ENCODE results near the gene RAMAC.
A peak's percentile ranks its signal among the peaks of the same experiment; 100 is the strongest.
"Not testable (repeated sequence)": the region's sequence is repeated elsewhere in the genome, so short reads cannot be mapped to it uniquely, and the experiment has no call there.

RAMAC gene

DNA sequence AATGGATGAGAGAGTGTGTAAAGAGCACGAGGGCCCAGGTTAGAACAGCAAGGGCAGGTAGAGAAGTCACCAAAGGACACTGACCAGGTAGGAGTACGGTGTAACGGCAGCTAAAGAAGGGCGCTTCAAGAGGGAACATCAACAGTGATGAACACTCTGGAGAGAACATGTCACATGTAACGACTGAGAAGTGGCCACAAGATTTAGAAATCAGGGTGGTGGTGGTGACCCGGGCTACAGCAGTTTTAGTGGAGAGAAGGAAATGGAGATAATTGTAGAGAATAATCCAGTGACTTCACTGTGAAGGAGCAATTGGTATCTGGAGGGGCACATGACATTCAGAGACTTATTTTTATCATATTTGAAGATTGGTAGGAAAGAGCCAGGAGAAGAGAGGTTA, 26.6 kb downstream of the RAMAC start:
- Histone ChIP-seq H3K4me1 (ENCODE audit: control insufficient read depth, insufficient read depth, low read length, unreplicated experiment) (peaks cover 25% of the 10 kb centered on the region), H3K36me3 (ENCODE audit: insufficient read depth, low read length) (peaks cover 18% of the 10 kb centered on the region), H3K27me3 (ENCODE audit: insufficient read depth, low read length) (no peaks in the 10 kb centered on the region), H3K4me3 (ENCODE audit: low read depth, low read length) (peak overlapping the region; percentile 84), H2AFZ (ENCODE audit: low read length, unreplicated experiment) (no peak overlapping the region), H3K27ac (ENCODE audit: low read depth, low read length) (no peak overlapping the region), H3K79me2 (ENCODE audit: control insufficient read depth, insufficient read depth, low read length, unreplicated experiment) (peaks cover 21% of the 10 kb centered on the region)

DNA sequence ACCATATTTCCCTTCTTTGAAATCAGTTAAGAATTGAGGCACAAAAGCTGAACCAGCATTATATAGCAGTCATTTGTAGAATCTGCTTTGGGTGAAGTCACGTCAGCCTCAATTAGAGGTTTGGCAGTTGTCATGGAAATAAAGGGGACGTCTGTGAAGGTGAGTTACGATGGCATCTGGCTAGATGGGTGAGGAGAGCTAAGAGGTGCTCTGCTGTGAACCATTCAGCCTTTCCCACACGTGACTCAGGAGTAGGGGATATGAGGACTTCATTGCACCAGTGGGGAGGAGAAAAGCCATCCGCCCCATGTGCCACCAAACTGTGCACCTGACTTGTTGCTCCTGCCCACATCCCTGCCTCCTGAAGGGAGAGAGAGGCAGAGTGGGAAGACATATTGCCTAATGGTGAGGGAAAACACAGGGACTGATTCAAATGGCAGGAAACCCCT, 28.2 kb downstream of the RAMAC start:
- Histone ChIP-seq H3K4me1 (ENCODE audit: control insufficient read depth, insufficient read depth, low read length, unreplicated experiment) (peaks cover 25% of the 10 kb centered on the region), H3K27me3 (ENCODE audit: insufficient read depth, low read length) (no peaks in the 10 kb centered on the region), H3K36me3 (ENCODE audit: insufficient read depth, low read length) (peaks cover 17% of the 10 kb centered on the region), H2AFZ (ENCODE audit: low read length, unreplicated experiment) (no peak overlapping the region), H3K79me2 (ENCODE audit: control insufficient read depth, insufficient read depth, low read length, unreplicated experiment) (peaks cover 21% of the 10 kb centered on the region), H3K27ac (ENCODE audit: low read depth, low read length) (no peak overlapping the region), H3K4me3 (ENCODE audit: low read depth, low read length) (no peak overlapping the region)

DNA sequence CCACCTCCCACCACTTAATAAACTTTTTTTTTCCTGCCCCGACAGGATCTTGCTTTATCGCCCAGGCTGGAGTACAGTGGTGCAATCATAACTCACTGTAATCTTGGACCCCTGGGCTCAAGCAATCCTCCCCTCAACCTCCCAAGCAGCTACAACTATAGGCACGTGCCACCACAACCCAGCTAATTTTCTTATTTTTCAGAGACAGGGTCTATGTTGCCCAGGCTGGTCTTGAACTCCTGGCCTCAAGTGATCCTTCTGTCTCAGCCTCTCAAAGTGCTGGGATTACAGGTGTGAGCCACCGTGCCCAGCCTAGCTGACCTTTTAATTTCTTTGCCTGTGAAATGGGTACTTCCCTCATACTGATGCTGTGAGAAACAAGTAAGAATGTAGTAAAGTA, 29.4 kb downstream of the RAMAC start:
- Histone ChIP-seq H3K4me3 (ENCODE audit: low read depth, low read length) (no peak overlapping the region), H2AFZ (ENCODE audit: low read length, unreplicated experiment) (no peak overlapping the region), H3K36me3 (ENCODE audit: insufficient read depth, low read length) (peaks cover 15% of the 10 kb centered on the region), H3K27ac (ENCODE audit: low read depth, low read length) (no peak overlapping the region), H3K27me3 (ENCODE audit: insufficient read depth, low read length) (no peaks in the 10 kb centered on the region), H3K79me2 (ENCODE audit: control insufficient read depth, insufficient read depth, low read length, unreplicated experiment) (peaks cover 9% of the 10 kb centered on the region), H3K4me1 (ENCODE audit: control insufficient read depth, insufficient read depth, low read length, unreplicated experiment) (peaks cover 16% of the 10 kb centered on the region)

DNA sequence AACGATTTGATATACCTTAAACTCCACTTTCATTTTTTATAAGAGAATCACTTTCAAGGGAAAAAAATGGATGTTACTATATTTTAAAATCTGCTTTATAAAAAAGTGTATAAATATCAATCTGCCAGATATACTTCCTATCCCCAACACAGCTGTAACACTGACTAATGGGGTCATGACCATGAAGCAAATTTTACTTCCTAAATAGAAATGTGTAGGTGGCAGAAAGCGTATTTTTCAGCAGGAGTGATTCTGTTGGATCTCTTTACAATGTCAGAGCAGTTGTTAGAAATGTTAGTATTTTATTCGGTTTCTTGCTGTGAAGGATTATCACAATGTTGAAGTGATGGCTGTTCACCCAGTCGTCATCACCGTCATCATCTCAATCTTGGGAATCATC, 30.9 kb downstream of the RAMAC start:
- no peak overlapping the region for H3K4me3 ChIP-seq (ENCODE audit: low read depth, low read length)
- H3K36me3 ChIP-seq (ENCODE audit: insufficient read depth, low read length), result peaks cover 22% of the 10 kb centered on the region
- H3K27me3 ChIP-seq (ENCODE audit: insufficient read depth, low read length), result no peaks in the 10 kb centered on the region
- H3K4me1 ChIP-seq (ENCODE audit: control insufficient read depth, insufficient read depth, low read length, unreplicated experiment), result peaks cover 13% of the 10 kb centered on the region
- no peak overlapping the region for H3K27ac ChIP-seq (ENCODE audit: low read depth, low read length)
- H2AFZ ChIP-seq (ENCODE audit: low read length, unreplicated experiment), result no peak overlapping the region
- H3K79me2 ChIP-seq (ENCODE audit: control insufficient read depth, insufficient read depth, low read length, unreplicated experiment), result no peaks in the 10 kb centered on the region

DNA sequence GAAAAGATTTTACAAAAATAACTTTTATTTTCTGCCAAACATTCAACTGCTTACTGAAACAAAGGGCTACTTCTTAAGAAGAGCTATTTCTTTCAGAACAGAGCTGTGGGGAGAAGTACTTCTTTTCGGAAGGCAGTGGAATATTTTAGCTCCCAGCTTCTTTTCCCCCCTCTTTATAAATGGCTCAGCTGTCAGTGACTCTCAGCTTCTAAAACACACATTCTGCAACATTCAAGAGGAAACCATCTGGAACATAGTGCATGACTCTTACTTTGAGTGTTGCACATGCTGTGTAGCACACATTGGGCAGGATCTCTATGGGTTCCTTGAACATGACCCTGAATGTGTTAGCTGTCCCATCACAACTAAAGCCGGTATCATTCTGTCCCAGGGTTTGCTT, 32.4 kb downstream of the RAMAC start:
- Histone ChIP-seq H2AFZ (ENCODE audit: low read length, unreplicated experiment) (no peak overlapping the region), H3K27me3 (ENCODE audit: insufficient read depth, low read length) (no peaks in the 10 kb centered on the region), H3K79me2 (ENCODE audit: control insufficient read depth, insufficient read depth, low read length, unreplicated experiment) (no peaks in the 10 kb centered on the region), H3K4me3 (ENCODE audit: low read depth, low read length) (no peak overlapping the region), H3K27ac (ENCODE audit: low read depth, low read length) (no peak overlapping the region), H3K36me3 (ENCODE audit: insufficient read depth, low read length) (peaks cover 22% of the 10 kb centered on the region), H3K4me1 (ENCODE audit: control insufficient read depth, insufficient read depth, low read length, unreplicated experiment) (peaks cover 4% of the 10 kb centered on the region)

DNA sequence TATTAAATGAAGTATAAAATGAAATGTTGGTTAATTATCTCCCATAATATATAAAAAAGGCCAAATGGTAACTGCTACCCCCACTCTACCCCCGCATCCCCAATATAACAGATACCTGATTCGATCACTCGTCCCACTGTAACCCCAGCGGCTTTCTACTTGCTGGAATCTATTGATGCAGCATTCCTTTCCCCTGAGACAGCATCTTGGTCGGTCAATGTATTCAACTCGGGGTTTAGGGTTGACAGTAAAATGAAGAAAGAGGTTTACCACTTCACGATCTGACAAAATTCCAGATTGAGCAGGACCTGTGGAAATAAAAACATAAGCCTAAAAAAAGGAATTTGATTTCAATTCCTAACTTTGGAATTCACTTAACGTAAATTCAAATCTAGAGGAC, 44.0 kb downstream of the RAMAC start:
- Histone ChIP-seq H3K36me3 (ENCODE audit: insufficient read depth, low read length) (peaks cover 32% of the 10 kb centered on the region), H3K79me2 (ENCODE audit: control insufficient read depth, insufficient read depth, low read length, unreplicated experiment) (peaks cover 44% of the 10 kb centered on the region), H3K27me3 (ENCODE audit: insufficient read depth, low read length) (no peaks in the 10 kb centered on the region), H3K4me1 (ENCODE audit: control insufficient read depth, insufficient read depth, low read length, unreplicated experiment) (no peaks in the 10 kb centered on the region), H3K27ac (ENCODE audit: low read depth, low read length) (no peak overlapping the region), H3K4me3 (ENCODE audit: low read depth, low read length) (no peak overlapping the region), H2AFZ (ENCODE audit: low read length, unreplicated experiment) (no peak overlapping the region)

DNA sequence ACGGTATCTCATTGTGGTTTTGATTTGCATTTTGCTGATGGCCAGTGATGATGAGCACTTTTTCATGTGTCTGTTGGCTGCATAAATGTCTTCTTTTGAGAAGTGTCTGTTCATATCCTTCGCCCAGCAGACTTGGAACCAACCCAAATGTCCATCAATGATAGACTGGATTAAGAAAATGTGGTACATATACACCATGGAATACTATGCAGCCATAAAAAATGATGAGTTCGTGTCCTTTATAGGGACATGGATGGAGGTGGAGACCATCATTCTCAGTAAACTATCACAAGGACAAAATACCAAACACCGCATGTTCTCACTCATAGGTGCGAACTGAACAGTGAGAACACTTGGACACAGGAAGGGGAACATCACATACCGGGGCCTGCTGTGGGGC, 45.2 kb downstream of the RAMAC start:
- not testable (repeated sequence) for H3K27me3 ChIP-seq (ENCODE audit: insufficient read depth, low read length); H2AFZ ChIP-seq (ENCODE audit: low read length, unreplicated experiment); H3K4me1 ChIP-seq (ENCODE audit: control insufficient read depth, insufficient read depth, low read length, unreplicated experiment); H3K4me3 ChIP-seq (ENCODE audit: low read depth, low read length); H3K27ac ChIP-seq (ENCODE audit: low read depth, low read length)
- peaks cover 32% of the 10 kb centered on the region for H3K36me3 ChIP-seq (ENCODE audit: insufficient read depth, low read length)
- H3K79me2 ChIP-seq (ENCODE audit: control insufficient read depth, insufficient read depth, low read length, unreplicated experiment), result peaks cover 54% of the 10 kb centered on the region

DNA sequence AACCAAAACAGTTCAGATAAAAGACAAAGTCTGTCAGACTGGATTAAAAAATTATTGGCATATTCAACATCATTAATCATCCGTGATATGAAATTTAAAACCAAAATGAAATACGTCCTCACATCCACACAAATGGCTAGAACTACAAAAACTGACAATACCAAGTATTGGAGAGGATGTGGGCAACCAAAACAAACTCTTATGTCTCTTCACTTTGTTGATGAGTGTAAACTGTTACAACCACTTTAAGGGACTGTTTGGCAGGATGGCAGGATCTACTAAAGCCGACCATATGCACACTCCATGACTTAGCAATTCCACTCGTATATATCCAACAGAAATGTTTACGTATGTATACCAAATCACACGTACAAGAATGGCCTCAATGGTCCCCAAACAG, 50.2 kb downstream of the RAMAC start:
- Histone ChIP-seq H3K4me3 (ENCODE audit: low read depth, low read length) (no peak overlapping the region), H3K27me3 (ENCODE audit: insufficient read depth, low read length) (no peaks in the 10 kb centered on the region), H3K36me3 (ENCODE audit: insufficient read depth, low read length) (peaks cover 25% of the 10 kb centered on the region), H2AFZ (ENCODE audit: low read length, unreplicated experiment) (no peak overlapping the region), H3K27ac (ENCODE audit: low read depth, low read length) (no peak overlapping the region), H3K4me1 (ENCODE audit: control insufficient read depth, insufficient read depth, low read length, unreplicated experiment) (no peaks in the 10 kb centered on the region), H3K79me2 (ENCODE audit: control insufficient read depth, insufficient read depth, low read length, unreplicated experiment) (peaks cover 73% of the 10 kb centered on the region)

DNA sequence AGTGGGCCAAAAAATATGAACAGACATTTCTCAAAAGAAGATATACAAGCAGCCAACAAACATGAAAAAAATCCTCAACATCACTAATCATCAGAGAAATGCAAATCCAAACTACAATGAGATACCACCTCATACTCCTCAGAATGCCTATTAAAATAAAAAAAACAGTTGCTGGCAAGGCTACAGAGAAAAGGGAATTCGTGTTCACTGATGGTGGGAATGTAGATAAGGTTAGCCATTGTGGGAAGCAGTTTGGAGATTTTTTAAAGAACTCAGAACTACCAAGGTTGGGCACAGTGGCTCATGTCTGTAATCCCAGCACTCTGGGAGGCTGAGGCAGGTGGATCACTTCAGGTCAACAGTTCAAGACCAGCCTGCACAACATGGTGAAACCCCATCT, 53.2 kb downstream of the RAMAC start:
- no peak overlapping the region for H3K4me3 ChIP-seq (ENCODE audit: low read depth, low read length)
- H3K27me3 ChIP-seq (ENCODE audit: insufficient read depth, low read length), result no peaks in the 10 kb centered on the region
- no peak overlapping the region for H3K27ac ChIP-seq (ENCODE audit: low read depth, low read length)
- peaks cover 31% of the 10 kb centered on the region for H3K36me3 ChIP-seq (ENCODE audit: insufficient read depth, low read length)
- no peaks in the 10 kb centered on the region for H3K4me1 ChIP-seq (ENCODE audit: control insufficient read depth, insufficient read depth, low read length, unreplicated experiment)
- peaks cover 65% of the 10 kb centered on the region for H3K79me2 ChIP-seq (ENCODE audit: control insufficient read depth, insufficient read depth, low read length, unreplicated experiment)
- no peak overlapping the region for H2AFZ ChIP-seq (ENCODE audit: low read length, unreplicated experiment)

Data from ACC112 (cell line).